IgD-negative memory B cell (primary cell): ENCODE measurements around the gene RNU1-1. TPM values are rescaled to one million over a fixed set of nuclear protein-coding genes. Genes with fewer than 3 reads are reported as not detected.

Experiments used
- polyA plus RNA-seq: library from polyadenylated mRNA; unstranded; fragments of 300-500 nt; fragmentation: Illumina TruSeq; gene quantifications from one replicate; pipeline ENCODE4 v1.2.3, GENCODE V29; 2021

RNU1-1 gene
- polyA plus RNA-seq, 1 donor from 2014 or later = not detected

Other genes starting within 250 kb of the RNU1-1 start
- gene FBXO42, start 161.8 kb downstream of the RNU1-1 start, polyA plus RNA-seq = 26.8 TPM
- gene SZRD1, start 147.0 kb downstream of the RNU1-1 start, polyA plus RNA-seq = 53.4 TPM
- gene SPATA21, start 76.9 kb downstream of the RNU1-1 start, polyA plus RNA-seq = not detected
- 144 TPM for gene NECAP2, start 73.6 kb downstream of the RNU1-1 start, polyA plus RNA-seq
- 15.5 TPM for gene NBPF1, start 99.3 kb upstream of the RNU1-1 start, polyA plus RNA-seq
- gene RNU1-3, start 152.7 kb upstream of the RNU1-1 start, polyA plus RNA-seq = not detected
- not detected for gene RNU1-4, start 226.2 kb upstream of the RNU1-1 start, polyA plus RNA-seq